K562 (cell line): ENCODE data around the gene ELMOD1. TPM values are rescaled to one million over a fixed set of nuclear protein-coding genes. Genes with fewer than 3 reads are reported as not detected.

Experiments
- BDP1 ChIP-seq: IDR thresholded peaks from 3 replicates; pipeline ENCODE4 v1.6.1; 2011; ENCODE audit not compliant: insufficient read length, insufficient read depth
- FOS ChIP-seq: IDR thresholded peaks from 3 replicates; pipeline ENCODE4 v1.6.1; 2011; ENCODE audit not compliant: insufficient read length; ENCODE audit errors: extremely low read depth
- HBP1 ChIP-seq: fragments of 450-650 bp; formaldehyde crosslinking; IDR thresholded peaks from 2 replicates; pipeline ENCODE4 v1.4.0; 2022; ENCODE audit warnings: missing genetic modification characterization
- HMGXB4 ChIP-seq: sonication (generic); formaldehyde crosslinking; IDR thresholded peaks from 2 replicates; pipeline ENCODE4 v1.8.1; 2023; ENCODE audit warnings: mild to moderate bottlenecking, missing genetic modification reagents
- NCOA1 ChIP-seq: fragments of 450-650 bp; IDR thresholded peaks from 2 replicates; pipeline ENCODE4 v1.6.1; 2016; ENCODE audit warnings: low read depth
- PCBP1 ChIP-seq: fragments of 200-400 bp; formaldehyde crosslinking; IDR thresholded peaks from 2 replicates; pipeline ENCODE4 v1.6.1; 2018; ENCODE audit warnings: mild to moderate bottlenecking, low read depth, low read length; ENCODE audit not compliant: poor library complexity, severe bottlenecking
- PHF20 ChIP-seq: fragments of 450-650 bp; IDR thresholded peaks from 2 replicates; pipeline ENCODE4 v1.6.1; 2018; ENCODE audit not compliant: partially characterized antibody
- POU5F1 ChIP-seq: fragments of 150-350 bp; IDR thresholded peaks from 2 replicates; pipeline ENCODE4 v1.6.1; 2014; ENCODE audit warnings: borderline replicate concordance, low read length, low read depth, mild to moderate bottlenecking; ENCODE audit not compliant: partially characterized antibody
- RBM39 ChIP-seq: fragments of 200-400 bp; formaldehyde crosslinking; optimal IDR thresholded peaks from 2 replicates; pipeline ENCODE3; 2018; ENCODE audit warnings: low read depth, low read length
- TCF3 ChIP-seq: sonication (generic); formaldehyde crosslinking; IDR thresholded peaks from 2 replicates; pipeline ENCODE4 v1.4.0; 2020; ENCODE audit warnings: mild to moderate bottlenecking, missing genetic modification reagents
- TOE1 ChIP-seq, 2 experiments: fragments of 450-650 bp in 1 of 2; sonication (generic) in 1 of 2; formaldehyde crosslinking in 1 of 2; IDR thresholded peaks; 2 replicates each; pipeline versions ENCODE4 v1.7.1 to v1.8.0; 2016 to 2022; ENCODE audit warnings: borderline replicate concordance in 2 of 2, mild to moderate bottlenecking in 2 of 2, antibody characterized with exemption in 1 of 2, inconsistent platforms in 1 of 2, low read depth in 1 of 2, missing genetic modification reagents in 1 of 2, moderate library complexity in 1 of 2
- VEZF1 ChIP-seq: fragments of 200-800 bp; sonication (Bioruptor generic); IDR thresholded peaks from 2 replicates; pipeline ENCODE4 v1.6.1; 2017; ENCODE audit warnings: missing genetic modification characterization, missing compliant biosample characterization
- ZFP30 ChIP-seq: fragments of 250-450 bp; sonication (Bioruptor Pico); IDR thresholded peaks from 2 replicates; pipeline ENCODE4 v1.8.0; 2022; ENCODE audit warnings: moderate library complexity, mild to moderate bottlenecking, inconsistent platforms, borderline replicate concordance
- ZNF121 ChIP-seq: sonication (generic); formaldehyde crosslinking; conservative IDR thresholded peaks from 2 replicates; pipeline ENCODE4 v1.8.0; 2022; ENCODE audit warnings: missing genetic modification reagents
- ZNF444 ChIP-seq: fragments of 250-450 bp; sonication (Bioruptor Pico); IDR thresholded peaks from 2 replicates; pipeline ENCODE4 v1.4.0; 2020; ENCODE audit warnings: mild to moderate bottlenecking, moderate library complexity
- ZNF695 ChIP-seq: fragments of 450-650 bp; formaldehyde crosslinking; IDR thresholded peaks from 2 replicates; pipeline ENCODE4 v1.4.0; 2020; ENCODE audit warnings: mild to moderate bottlenecking, moderate library complexity
- ZNF696 ChIP-seq: fragments of 250-450 bp; sonication (Bioruptor Pico); conservative IDR thresholded peaks from 2 replicates; pipeline ENCODE4 v1.4.0; 2020; ENCODE audit warnings: mild to moderate bottlenecking, moderate library complexity
- polyA plus RNA-seq, 8 experiments: library from polyadenylated mRNA; depleted of rRNA in 4 of 8; stranded (reverse) in 5 of 8; unstranded in 3 of 8; fragments of >200 nt; fragmentation: Nextera tagmentation in 2 of 8; fragmentation: Illumina TruSeq in 1 of 8; extraction: Ambion mirVana in 2 of 8; extraction: Trizol in 1 of 8; gene quantifications; 2 replicates each; pipeline versions ENCODE4 v1.2.1 to v1.2.3, GENCODE V29; 2011 to 2014; ENCODE audit warnings: inconsistent platforms in 1 of 8, missing spikeins in 1 of 8
- total RNA-seq, 7 experiments: library from RNA; depleted of rRNA in 6 of 7; stranded (reverse); fragments of >200 nt in 6 of 7; fragmentation: Illumina TruSeq in 2 of 7; extraction: Trizol in 2 of 7; gene quantifications; 2 replicates each; pipeline versions ENCODE4 v1.2.1 to v1.2.3, GENCODE V29; 2011 to 2021; ENCODE audit warnings: low replicate concordance in 1 of 7
- TF ChIP-seq, protein P1 (sequence below): sonication (generic); formaldehyde crosslinking; IDR thresholded peaks from 2 replicates; pipeline ENCODE4 v1.9.0; 2022; ENCODE audit warnings: mild to moderate bottlenecking, missing genetic modification reagents
- TF ChIP-seq, protein P2 (sequence below): sonication (generic); formaldehyde crosslinking; IDR thresholded peaks from 2 replicates; pipeline ENCODE4 v1.8.0; 2022; ENCODE audit warnings: missing genetic modification reagents, mild to moderate bottlenecking, borderline replicate concordance
- TF ChIP-seq, protein P3 (sequence below), 2 experiments: fragments of 450-650 bp in 1 of 2; sonication (generic) in 1 of 2; formaldehyde crosslinking in 1 of 2; IDR thresholded peaks in 1 of 2; conservative IDR thresholded peaks in 1 of 2; 2 replicates each; pipeline versions ENCODE4 v1.6.1 to v1.8.1; 2016 to 2023; ENCODE audit warnings: mild to moderate bottlenecking in 2 of 2, moderate library complexity in 2 of 2, inconsistent platforms in 1 of 2, missing genetic modification reagents in 1 of 2

ELMOD1 gene
- total and polyA plus RNA-seq, 9 of the 15 experiments (the other 6 are each of a cell fraction or from before 2014, with no cell fraction given) = not detected

GRCh38 chr11:107565219-107565937 lies 25.6 kb upstream of the ELMOD1 start, which contains the start of gene ALKBH8 (continued):
- TF ChIP-seq TCF3 (CRISPR knock-in tag) (no peak), ZNF121 (CRISPR knock-in tag) (no peak), FOS (no peak), RBM39 (no peak), HBP1 (CRISPR knock-in tag) (no peak), VEZF1 (CRISPR knock-in tag) (no peak; the same call in 1 of the 2 replicates), TOE1 (IDR thresholded peaks at IDR 0.05; ENCODE audit: borderline replicate concordance) (0 out of 2 replicates have a peak, but pooled peaks have one; percentile 21), TOE1 (CRISPR knock-in tag; IDR thresholded peaks at IDR 0.05; ENCODE audit: borderline replicate concordance, low read depth) (no peak), NCOA1 (no peak), PHF20 (peak; percentile 97), ZNF696 (CRISPR knock-in tag) (no peak), BDP1 (no peak), PCBP1 (no peak), HMGXB4 (no peak), ZNF444 (CRISPR knock-in tag) (no peak), ZFP30 (CRISPR knock-in tag) (no peak), ZNF695 (CRISPR knock-in tag) (no peak), POU5F1 (peak; percentile 19)
- TF ChIP-seq, protein P1, sequence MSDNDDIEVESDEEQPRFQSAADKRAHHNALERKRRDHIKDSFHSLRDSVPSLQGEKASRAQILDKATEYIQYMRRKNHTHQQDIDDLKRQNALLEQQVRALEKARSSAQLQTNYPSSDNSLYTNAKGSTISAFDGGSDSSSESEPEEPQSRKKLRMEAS (CRISPR knock-in tag) = peak; percentile 80
- TF ChIP-seq, protein P2, sequence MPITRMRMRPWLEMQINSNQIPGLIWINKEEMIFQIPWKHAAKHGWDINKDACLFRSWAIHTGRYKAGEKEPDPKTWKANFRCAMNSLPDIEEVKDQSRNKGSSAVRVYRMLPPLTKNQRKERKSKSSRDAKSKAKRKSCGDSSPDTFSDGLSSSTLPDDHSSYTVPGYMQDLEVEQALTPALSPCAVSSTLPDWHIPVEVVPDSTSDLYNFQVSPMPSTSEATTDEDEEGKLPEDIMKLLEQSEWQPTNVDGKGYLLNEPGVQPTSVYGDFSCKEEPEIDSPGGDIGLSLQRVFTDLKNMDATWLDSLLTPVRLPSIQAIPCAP (CRISPR knock-in tag) = no peak
- TF ChIP-seq, protein P3, sequence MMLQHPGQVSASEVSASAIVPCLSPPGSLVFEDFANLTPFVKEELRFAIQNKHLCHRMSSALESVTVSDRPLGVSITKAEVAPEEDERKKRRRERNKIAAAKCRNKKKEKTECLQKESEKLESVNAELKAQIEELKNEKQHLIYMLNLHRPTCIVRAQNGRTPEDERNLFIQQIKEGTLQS (IDR thresholded peaks at IDR 0.05) = no peak
- TF ChIP-seq, protein P3 (CRISPR knock-in tag; conservative IDR thresholded peaks at IDR 0.05) = no peak
